ENCODE measurements around the gene CIB4.
"Not testable (repeated sequence)": the region's sequence is repeated elsewhere in the genome, so short reads cannot be mapped to it uniquely, and the experiment has no call there.

GRCh38 chr2:26665296-26665695 lies 24.1 kb upstream of the CIB4 start:
- TF ChIP-seq, protein P1, sequence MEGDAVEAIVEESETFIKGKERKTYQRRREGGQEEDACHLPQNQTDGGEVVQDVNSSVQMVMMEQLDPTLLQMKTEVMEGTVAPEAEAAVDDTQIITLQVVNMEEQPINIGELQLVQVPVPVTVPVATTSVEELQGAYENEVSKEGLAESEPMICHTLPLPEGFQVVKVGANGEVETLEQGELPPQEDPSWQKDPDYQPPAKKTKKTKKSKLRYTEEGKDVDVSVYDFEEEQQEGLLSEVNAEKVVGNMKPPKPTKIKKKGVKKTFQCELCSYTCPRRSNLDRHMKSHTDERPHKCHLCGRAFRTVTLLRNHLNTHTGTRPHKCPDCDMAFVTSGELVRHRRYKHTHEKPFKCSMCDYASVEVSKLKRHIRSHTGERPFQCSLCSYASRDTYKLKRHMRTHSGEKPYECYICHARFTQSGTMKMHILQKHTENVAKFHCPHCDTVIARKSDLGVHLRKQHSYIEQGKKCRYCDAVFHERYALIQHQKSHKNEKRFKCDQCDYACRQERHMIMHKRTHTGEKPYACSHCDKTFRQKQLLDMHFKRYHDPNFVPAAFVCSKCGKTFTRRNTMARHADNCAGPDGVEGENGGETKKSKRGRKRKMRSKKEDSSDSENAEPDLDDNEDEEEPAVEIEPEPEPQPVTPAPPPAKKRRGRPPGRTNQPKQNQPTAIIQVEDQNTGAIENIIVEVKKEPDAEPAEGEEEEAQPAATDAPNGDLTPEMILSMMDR (conservative IDR thresholded peaks at IDR 0.05 in 1 of 2, IDR thresholded peaks at IDR 0.05 in 1 of 2; ENCODE audit: extremely low read depth in 1 of 2, insufficient read depth in 1 of 2, low read depth in 1 of 2, low read length in 2 of 2), result not testable (repeated sequence)
- TF ChIP-seq EZH2 (IDR thresholded peaks at IDR 0.05; ENCODE audit: borderline replicate concordance, low read length), result not testable (repeated sequence)

All from mammary epithelial cell (primary cell).